ENCODE results near the gene GNPTAB.
"Not testable (repeated sequence)": the region's sequence is repeated elsewhere in the genome, so short reads cannot be mapped to it uniquely, and the experiment has no call there.

Gene GNPTAB

GRCh38 chr12:101767537-101767936 is 63.2 kb downstream of the GNPTAB start:
- DNase-seq: no peak

- DNase-seq: no peak
These were observed 66.5 kb downstream of the GNPTAB start for GRCh38 chr12:101764051-101764792.

- no peak for DNase-seq
These were observed 67.4 kb downstream of the GNPTAB start for GRCh38 chr12:101763246-101763931.

GRCh38 chr12:101761781-101762180 is 69.0 kb downstream of the GNPTAB start:
- DNase-seq: no peak

- no peak for DNase-seq
These were observed 69.4 kb downstream of the GNPTAB start for GRCh38 chr12:101761350-101761749.

GRCh38 chr12:101759396-101760047 is 71.2 kb downstream of the GNPTAB start:
- DNase-seq: peak; percentile 8

- no peak for DNase-seq
These were observed 80.6 kb downstream of the GNPTAB start for GRCh38 chr12:101750152-101750551.

GRCh38 chr12:101749657-101750056 is 81.1 kb downstream of the GNPTAB start:
- no peak for DNase-seq

- DNase-seq: no peak
These were observed 81.9 kb downstream of the GNPTAB start for GRCh38 chr12:101748907-101749306.

- DNase-seq: no peak
These were observed 83.1 kb downstream of the GNPTAB start for GRCh38 chr12:101747697-101748096.

GRCh38 chr12:101746661-101747060 is 84.1 kb downstream of the GNPTAB start:
- no peak for DNase-seq

- DNase-seq: no peak
These were observed 84.6 kb downstream of the GNPTAB start for GRCh38 chr12:101746196-101746595.

GRCh38 chr12:101745481-101745880 is 85.3 kb downstream of the GNPTAB start:
- DNase-seq: no peak

GRCh38 chr12:101743724-101744472 is 86.9 kb downstream of the GNPTAB start:
- no peak for DNase-seq

GRCh38 chr12:101743242-101743641 is 87.5 kb downstream of the GNPTAB start:
- no peak for DNase-seq

GRCh38 chr12:101740980-101741379 is 89.8 kb downstream of the GNPTAB start:
- no peak for DNase-seq

- no peak for DNase-seq
These were observed 90.2 kb downstream of the GNPTAB start for GRCh38 chr12:101740566-101740965.

- DNase-seq: no peak
These were observed 91.7 kb downstream of the GNPTAB start, which contains the start of gene SYCP3 for GRCh38 chr12:101738920-101739665. TSS of gene SYCP3 (minus strand) at chr12:101739462. CDS start at chr12:101737935, 1,527 bp downstream.

GRCh38 chr12:101737476-101737875 is 93.3 kb downstream of the GNPTAB start:
- no peak for DNase-seq

- not testable (repeated sequence) for DNase-seq
These were observed 96.3 kb downstream of the GNPTAB start for GRCh38 chr12:101734482-101734881.

- no peak for DNase-seq
These were observed 97.6 kb downstream of the GNPTAB start for GRCh38 chr12:101733166-101733565.

- no peak for DNase-seq
These were observed 98.4 kb downstream of the GNPTAB start for GRCh38 chr12:101732318-101732717.
